Vagina (tissue), 2 donors: ENCODE data around the gene POU2AF3.

ENCODE experiments used
- POLR2AphosphoS5 ChIP-seq, 2 donors: sonication (generic); formaldehyde crosslinking; IDR thresholded peaks; one replicate each; pipeline ENCODE4 v1.9.0; 2017; ENCODE audit warnings: antibody characterized with exemption in 2 of 2, mild to moderate bottlenecking in 2 of 2, low read depth in 1 of 2; ENCODE audit not compliant: insufficient read depth in 1 of 2
- TF ChIP-seq, protein P1 (sequence below), 3 experiments: fragments of 450-650 bp in 2 of 3; fragments of 200-600 bp in 1 of 3; sonication (generic) in 1 of 3; IDR thresholded peaks; one replicate each; pipeline ENCODE4 v1.5.1; 2017 to 2019; ENCODE audit warnings: antibody characterized with exemption in 3 of 3, mild to moderate bottlenecking in 2 of 3, moderate library complexity in 2 of 3

DNA sequence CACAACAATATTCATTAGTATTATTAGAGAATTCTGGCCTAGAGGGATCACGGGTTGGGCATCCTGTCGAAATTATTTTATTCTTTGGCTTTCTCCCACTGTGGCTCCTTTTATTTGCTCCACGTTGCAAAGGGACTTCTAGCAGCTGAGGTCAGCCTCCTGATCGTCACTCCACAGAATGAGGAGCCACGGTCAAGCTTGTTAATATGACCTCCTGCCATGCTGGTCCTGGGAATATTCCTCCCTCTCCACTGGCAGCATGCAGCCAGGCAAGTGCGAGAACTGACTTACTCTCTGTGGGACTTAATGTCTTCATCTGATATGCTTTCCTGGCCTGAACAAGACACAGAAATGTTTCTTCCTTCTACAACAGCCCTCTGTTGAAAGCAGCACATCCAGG lies 20.9 kb downstream of the POU2AF3 start:
- TF ChIP-seq, protein P1, sequence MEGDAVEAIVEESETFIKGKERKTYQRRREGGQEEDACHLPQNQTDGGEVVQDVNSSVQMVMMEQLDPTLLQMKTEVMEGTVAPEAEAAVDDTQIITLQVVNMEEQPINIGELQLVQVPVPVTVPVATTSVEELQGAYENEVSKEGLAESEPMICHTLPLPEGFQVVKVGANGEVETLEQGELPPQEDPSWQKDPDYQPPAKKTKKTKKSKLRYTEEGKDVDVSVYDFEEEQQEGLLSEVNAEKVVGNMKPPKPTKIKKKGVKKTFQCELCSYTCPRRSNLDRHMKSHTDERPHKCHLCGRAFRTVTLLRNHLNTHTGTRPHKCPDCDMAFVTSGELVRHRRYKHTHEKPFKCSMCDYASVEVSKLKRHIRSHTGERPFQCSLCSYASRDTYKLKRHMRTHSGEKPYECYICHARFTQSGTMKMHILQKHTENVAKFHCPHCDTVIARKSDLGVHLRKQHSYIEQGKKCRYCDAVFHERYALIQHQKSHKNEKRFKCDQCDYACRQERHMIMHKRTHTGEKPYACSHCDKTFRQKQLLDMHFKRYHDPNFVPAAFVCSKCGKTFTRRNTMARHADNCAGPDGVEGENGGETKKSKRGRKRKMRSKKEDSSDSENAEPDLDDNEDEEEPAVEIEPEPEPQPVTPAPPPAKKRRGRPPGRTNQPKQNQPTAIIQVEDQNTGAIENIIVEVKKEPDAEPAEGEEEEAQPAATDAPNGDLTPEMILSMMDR (IDR thresholded peaks at IDR 0.05): no peak
- no peak for TF ChIP-seq POLR2AphosphoS5 (IDR thresholded peaks at IDR 0.05; ENCODE audit: insufficient read depth in 1 of 2, low read depth in 1 of 2)
